Activated B cell treated with CpG ODN at 0.5 μM for 24 hours (primary cell): Measurements from ENCODE around the gene IRAK3. TPM values are rescaled to one million over a fixed set of nuclear protein-coding genes. Genes with fewer than 3 reads are reported as not detected.
"Not testable (repeated sequence)": the region's sequence is repeated elsewhere in the genome, so short reads cannot be mapped to it uniquely, and the experiment has no call there.

ENCODE experiments used
- ATAC-seq: fragments of 200-7000 bp; cut with Tn5 transposase; one replicate; pipeline ENCODE4 v1.10.0; 2021; ENCODE audit warnings: low read depth, mild to moderate bottlenecking, moderate library complexity
- CTCF ChIA-PET: fragments of 350-600 bp; sonication (Branson Sonifier 250); formaldehyde crosslinking; loops from one replicate; lab custom pipeline; 2021; ENCODE audit warnings: antibody characterized with exemption; lab: Charles Lee
- POLR2A ChIA-PET: fragments of 350-600 bp; sonication (Branson Sonifier 250); formaldehyde crosslinking; loops from one replicate; lab custom pipeline; 2021; ENCODE audit warnings: antibody characterized with exemption; lab: Charles Lee
- DNase-seq: peaks from one replicate; pipeline ENCODE4 v3.0.0; 2022
- H3K27ac Mint-ChIP-seq: one replicate; pipeline ENCODE4 v1.8.0; 2020; ENCODE audit warnings: mixed read lengths
- H3K27me3 Mint-ChIP-seq: one replicate; pipeline ENCODE4 v1.8.0; 2021; ENCODE audit warnings: mixed read lengths
- H3K36me3 Mint-ChIP-seq: one replicate; pipeline ENCODE4 v1.8.0; 2021; ENCODE audit warnings: low read depth, mixed read lengths
- H3K4me1 Mint-ChIP-seq: one replicate; pipeline ENCODE4 v1.8.0; 2021; ENCODE audit warnings: mixed read lengths
- H3K4me3 Mint-ChIP-seq: one replicate; pipeline ENCODE4 v1.8.0; 2020; ENCODE audit warnings: mild to moderate bottlenecking, mixed read lengths
- H3K9me3 Mint-ChIP-seq: one replicate; pipeline ENCODE4 v1.8.0; 2020; ENCODE audit warnings: mixed read lengths
- CTCF ChIP-seq: fragments of 200-600 bp; IDR thresholded peaks from one replicate; pipeline ENCODE4 v1.8.0; 2022; ENCODE audit warnings: antibody characterized with exemption, mild to moderate bottlenecking
- intact Hi-C: fragments of 100-400 bp; cut with micrococcal nuclease; formaldehyde crosslinking; loops from one replicate; pipeline ENCODE4 v1.15.1; 2024
- total RNA-seq: library from RNA; stranded (reverse); gene quantifications from 2 replicates; pipeline ENCODE4 v1.2.3, GENCODE V29; 2022

The IRAK3 gene
- total RNA-seq, 1 donor from 2014 or later: 6.6 TPM

GRCh38 chr12:66296176-66296683 is 107.2 kb downstream of the IRAK3 start:
- no peaks in the 10 kb centered on the region for H3K36me3 Mint-ChIP-seq
- CTCF ChIA-PET: no interaction called here
- peaks cover 2% of the 10 kb centered on the region for H3K4me1 Mint-ChIP-seq
- no peak overlapping the region for H3K27ac Mint-ChIP-seq
- DNase-seq (no peak), ATAC-seq (no peak)
- no peaks in the 10 kb centered on the region for H3K9me3 Mint-ChIP-seq
- H3K27me3 Mint-ChIP-seq: peaks cover 5% of the 10 kb centered on the region
- TF ChIP-seq CTCF: no peak
- intact Hi-C loops: no loop called here
- H3K4me3 Mint-ChIP-seq: no peak overlapping the region
- POLR2A ChIA-PET: no interaction called here

- DNase-seq: no peak
- Mint-ChIP-seq H3K4me3 (no peak overlapping the region), H3K9me3 (no peaks in the 10 kb centered on the region), H3K36me3 (peaks cover 1% of the 10 kb centered on the region), H3K27me3 (peaks cover 5% of the 10 kb centered on the region), H3K27ac (no peak overlapping the region), H3K4me1 (peaks cover 7% of the 10 kb centered on the region)
- no peak for ATAC-seq
- ChIA-PET CTCF (interaction anchor here (0.9 kb wide), 1 partner anchor 11 kb away, joined by 3 read pairs; no protein-coding TSS in a partner anchor), POLR2A (no interaction called here)
- TF ChIP-seq CTCF: no peak
- intact Hi-C loops: no loop called here
Observed at GRCh38 chr12:66297080-66297479, 108.1 kb downstream of the IRAK3 start.

DNA sequence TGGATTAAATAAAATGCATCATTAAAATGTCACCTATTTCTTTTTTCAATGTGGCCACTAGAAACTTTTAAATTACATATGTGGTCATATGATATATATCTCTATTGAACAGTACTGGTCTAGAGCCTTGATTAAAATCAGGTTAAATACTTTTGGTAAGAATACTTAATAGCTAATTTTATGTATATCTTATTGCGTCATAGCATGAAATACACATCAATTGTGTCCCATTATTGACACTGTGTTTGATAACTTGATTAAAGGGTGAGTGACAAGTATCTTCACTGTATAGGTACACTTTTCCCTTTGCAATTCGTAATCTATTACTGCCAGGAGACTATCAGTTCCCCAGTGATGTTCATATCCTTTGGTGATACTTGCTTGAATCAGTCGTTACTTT is 108.9 kb downstream of the IRAK3 start:
- Mint-ChIP-seq H3K4me1 (peaks cover 15% of the 10 kb centered on the region), H3K27me3 (peaks cover 5% of the 10 kb centered on the region), H3K27ac (no peak overlapping the region), H3K36me3 (peaks cover 7% of the 10 kb centered on the region), H3K9me3 (no peaks in the 10 kb centered on the region), H3K4me3 (no peak overlapping the region)
- no peak for ATAC-seq
- POLR2A ChIA-PET: no interaction called here
- no peak for TF ChIP-seq CTCF
- intact Hi-C loops: no loop called here
- CTCF ChIA-PET: no interaction called here
- DNase-seq: no peak

DNA sequence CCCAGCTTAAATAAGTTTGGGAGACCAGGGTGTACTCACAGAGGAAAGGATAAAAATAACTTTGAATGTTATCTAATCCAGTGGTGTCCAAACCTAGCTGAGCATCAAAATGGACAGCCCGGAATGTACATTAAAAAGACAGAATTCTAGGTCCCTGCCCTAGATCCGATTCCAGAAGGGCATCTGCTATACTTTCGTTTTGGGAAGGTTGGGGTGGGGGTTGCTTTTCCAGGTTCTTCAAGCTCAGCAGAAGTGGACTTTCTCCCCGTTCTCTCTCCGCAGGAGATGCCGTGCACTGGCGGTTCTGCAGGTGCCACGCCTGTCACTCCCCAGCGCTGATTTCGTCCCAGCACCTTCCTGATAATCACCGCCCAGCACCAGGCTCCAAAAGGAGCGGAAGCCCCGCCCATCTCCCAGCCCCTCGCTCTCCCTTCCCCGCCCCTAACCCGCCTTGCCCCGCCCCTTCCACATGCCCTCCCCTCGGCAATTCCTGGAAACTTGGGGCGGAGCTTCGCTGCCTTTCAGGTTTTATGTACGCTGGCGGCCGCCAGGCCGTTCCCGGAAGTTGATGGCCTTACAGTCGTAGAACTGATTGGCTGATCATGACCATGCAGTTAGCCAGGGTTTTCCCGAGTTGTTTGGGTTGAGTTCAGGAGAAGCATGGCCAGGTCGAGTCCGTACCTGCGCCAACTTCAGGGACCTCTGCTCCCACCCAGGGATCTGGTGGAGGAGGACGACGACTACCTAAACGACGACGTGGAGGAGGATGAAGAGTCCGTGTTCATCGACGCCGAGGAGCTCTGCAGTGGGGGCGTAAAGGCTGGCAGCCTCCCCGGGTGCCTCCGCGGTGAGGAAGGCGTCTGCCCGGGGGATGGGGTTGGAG is 113.2 kb downstream of the IRAK3 start, which contains the start of gene HELB:
TSS of gene HELB (plus strand) at position 550 of the 883 bp plus-strand sequence. CDS start at position 661, 111 bp downstream.
- Mint-ChIP-seq H3K9me3 (no peaks in the 10 kb centered on the region), H3K27me3 (peaks cover 1% of the 10 kb centered on the region), H3K4me1 (peaks cover 41% of the 10 kb centered on the region), H3K4me3 (peak within 1 kb of the TSS; percentile 99), H3K36me3 (peaks cover 29% of the 10 kb centered on the region), H3K27ac (peak within 1 kb of the TSS; percentile 86)
- POLR2A ChIA-PET: interaction anchor here (0.6 to 2.3 kb wide), 12 partner anchors 27 to 1948 kb away, joined by 3 to 45 read pairs (median 5); partner anchors contain the start of genes CAND1, LEMD3, LLPH and TMBIM4
- intact Hi-C loops: loop anchor here (1.0 to 2.0 kb wide), 9 partner anchors 29 to 1543 kb away; partner anchors contain the start of genes CAND1, GNS, LLPH and TMBIM4
- ATAC-seq (peak; percentile 95), DNase-seq (peak; percentile 80)
- CTCF ChIA-PET: interaction anchor here (0.6 to 0.8 kb wide), 2 partner anchors 34 to 1419 kb away, joined by 3 to 4 read pairs; no protein-coding TSS in a partner anchor
- no peak for TF ChIP-seq CTCF

DNA sequence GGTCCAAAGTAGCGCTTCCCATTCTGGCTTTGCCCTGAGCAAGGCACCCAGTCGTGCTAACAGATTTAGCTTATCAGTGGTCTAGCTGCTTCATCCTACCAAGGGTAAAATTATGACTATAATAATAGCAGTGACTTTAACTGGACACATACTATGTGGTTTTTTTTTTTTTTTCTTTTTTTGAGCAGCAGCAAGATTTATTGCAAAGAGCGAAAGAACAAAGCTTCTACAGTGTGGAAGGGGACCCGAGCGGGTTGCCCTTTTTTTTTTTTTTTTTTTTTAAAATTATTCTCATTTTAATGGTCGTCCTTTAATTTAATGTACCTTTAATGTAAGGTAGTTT is 113.8 kb downstream of the IRAK3 start:
- ChIA-PET POLR2A (interaction anchor here (0.6 to 2.3 kb wide), 13 partner anchors 27 to 1947 kb away, joined by 3 to 45 read pairs (median 5); partner anchors contain the start of genes CAND1, LEMD3, LLPH and TMBIM4), CTCF (interaction anchor here (0.6 kb wide), 1 partner anchor 1420 kb away, joined by 4 read pairs; no protein-coding TSS in a partner anchor)
- peaks cover 34% of the 10 kb centered on the region for H3K36me3 Mint-ChIP-seq
- ATAC-seq: no peak
- no peak for DNase-seq
- intact Hi-C loops: loop anchor here (1.0 to 2.0 kb wide), 9 partner anchors 30 to 1543 kb away; partner anchors contain the start of genes CAND1, GNS, LLPH and TMBIM4
- peak overlapping the region; percentile 86 for H3K27ac Mint-ChIP-seq
- TF ChIP-seq CTCF: no peak
- peaks cover 41% of the 10 kb centered on the region for H3K4me1 Mint-ChIP-seq
- H3K9me3 Mint-ChIP-seq: no peaks in the 10 kb centered on the region
- H3K27me3 Mint-ChIP-seq: peaks cover 1% of the 10 kb centered on the region
- H3K4me3 Mint-ChIP-seq: peak overlapping the region; percentile 99

GRCh38 chr12:66303316-66303804 is 114.3 kb downstream of the IRAK3 start:
- ATAC-seq, H3K9me3 Mint-ChIP-seq, H3K27me3 Mint-ChIP-seq, DNase-seq, CTCF ChIA-PET: not testable (repeated sequence)
- intact Hi-C loops: loop anchor here (2.0 kb wide), 4 partner anchors 31 to 359 kb away; partner anchors contain the start of gene LLPH
- Mint-ChIP-seq H3K4me1 (peaks cover 41% of the 10 kb centered on the region), H3K27ac (peak overlapping the region; percentile 35), H3K36me3 (peaks cover 37% of the 10 kb centered on the region), H3K4me3 (peak overlapping the region; percentile 99)
- POLR2A ChIA-PET: interaction anchor here (0.6 to 2.3 kb wide), 6 partner anchors 69 to 965 kb away, joined by 4 to 45 read pairs (median 10); partner anchors contain the start of genes CAND1, LLPH and TMBIM4
